IMR-90 (cell line): Measurements from ENCODE around the gene DEFB114.

Source experiments
- RFX5 ChIP-seq: IDR thresholded peaks from 2 replicates; pipeline ENCODE4 v1.8.0; 2012; ENCODE audit warnings: low read depth, mild to moderate bottlenecking, low read length, moderate library complexity
- TF ChIP-seq, protein P1 (sequence below): fragments of 150-350 bp; IDR thresholded peaks from 2 replicates; pipeline ENCODE4 v1.6.1; 2016; ENCODE audit warnings: low read depth, mild to moderate bottlenecking, low read length, moderate library complexity, borderline replicate concordance

GRCh38 chr6:49979584-49979983 is 15.6 kb upstream of the DEFB114 start:
- TF ChIP-seq, protein P1, sequence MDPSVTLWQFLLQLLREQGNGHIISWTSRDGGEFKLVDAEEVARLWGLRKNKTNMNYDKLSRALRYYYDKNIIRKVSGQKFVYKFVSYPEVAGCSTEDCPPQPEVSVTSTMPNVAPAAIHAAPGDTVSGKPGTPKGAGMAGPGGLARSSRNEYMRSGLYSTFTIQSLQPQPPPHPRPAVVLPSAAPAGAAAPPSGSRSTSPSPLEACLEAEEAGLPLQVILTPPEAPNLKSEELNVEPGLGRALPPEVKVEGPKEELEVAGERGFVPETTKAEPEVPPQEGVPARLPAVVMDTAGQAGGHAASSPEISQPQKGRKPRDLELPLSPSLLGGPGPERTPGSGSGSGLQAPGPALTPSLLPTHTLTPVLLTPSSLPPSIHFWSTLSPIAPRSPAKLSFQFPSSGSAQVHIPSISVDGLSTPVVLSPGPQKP: no peak
- no peak for TF ChIP-seq RFX5
